GM21390 (cell line): ENCODE measurements around the gene TTC39A.
A peak's percentile ranks its signal among the peaks of the same experiment; 100 is the strongest.
"Not testable (repeated sequence)": the region's sequence is repeated elsewhere in the genome, so short reads cannot be mapped to it uniquely, and the experiment has no call there.

ENCODE experiments used
- ATAC-seq: cut with Tn5 transposase; IDR thresholded peaks from one replicate; pipeline ENCODE4 v1.9.1; 2021; ENCODE audit not compliant: unreplicated experiment

The TTC39A gene

GRCh38 chr1:51340380-51340779 is 10.0 kb upstream of the TTC39A start:
- ATAC-seq: no peak

GRCh38 chr1:51336711-51337110 is 6.3 kb upstream of the TTC39A start:
- no peak for ATAC-seq

GRCh38 chr1:51336004-51336403 is 5.6 kb upstream of the TTC39A start:
- no peak for ATAC-seq

- peak; percentile 49 for ATAC-seq
Observed at GRCh38 chr1:51331206-51332100, 1.1 kb upstream of the TTC39A start.

GRCh38 chr1:51329443-51330325 is 678 bp downstream of the TTC39A start:
- ATAC-seq: no peak

- no peak for ATAC-seq
Observed at GRCh38 chr1:51328926-51329325, 1.4 kb downstream of the TTC39A start.

GRCh38 chr1:51328279-51328678 is 2.1 kb downstream of the TTC39A start:
- no peak for ATAC-seq

GRCh38 chr1:51327386-51327785 is 3.0 kb downstream of the TTC39A start:
- no peak for ATAC-seq

GRCh38 chr1:51326839-51327238 is 3.5 kb downstream of the TTC39A start:
- ATAC-seq: no peak

GRCh38 chr1:51325878-51326755 is 4.2 kb downstream of the TTC39A start:
- no peak for ATAC-seq

- no peak for ATAC-seq
Observed at GRCh38 chr1:51325391-51325790, 5.0 kb downstream of the TTC39A start.

GRCh38 chr1:51325011-51325385 is 5.4 kb downstream of the TTC39A start:
- not testable (repeated sequence) for ATAC-seq

- no peak for ATAC-seq
Observed at GRCh38 chr1:51324251-51325010, 5.9 kb downstream of the TTC39A start.

- ATAC-seq: no peak
Observed at GRCh38 chr1:51323778-51324177, 6.6 kb downstream of the TTC39A start.

GRCh38 chr1:51322417-51323101 is 7.8 kb downstream of the TTC39A start:
- ATAC-seq: no peak

- ATAC-seq: no peak
Observed at GRCh38 chr1:51321924-51322280, 8.5 kb downstream of the TTC39A start.

- ATAC-seq: no peak
Observed at GRCh38 chr1:51320967-51321923, 9.1 kb downstream of the TTC39A start.

- no peak for ATAC-seq
Observed at GRCh38 chr1:51317798-51318197, 12.6 kb downstream of the TTC39A start.

GRCh38 chr1:51316846-51317120 is 13.6 kb downstream of the TTC39A start:
- ATAC-seq: no peak
